ENCODE measurements around the gene CPED1. TPM values are rescaled to one million over a fixed set of nuclear protein-coding genes. Genes with fewer than 3 reads are reported as not detected.
A peak's percentile ranks its signal among the peaks of the same experiment; 100 is the strongest.

Gene CPED1
- total RNA-seq, 2 experiments from 2014 or later, result not detected

GRCh38 chr7:120951309-120951699 lies 37.2 kb upstream of the CPED1 start:
- H3K4me1 ChIP-seq (ENCODE audit: insufficient read depth, low read length, poor library complexity, severe bottlenecking), result peaks cover 14% of the 10 kb centered on the region
- H3K9me3 ChIP-seq (ENCODE audit: low read length), result no peaks in the 10 kb centered on the region
- intact Hi-C loops (cut with micrococcal nuclease; ENCODE audit: unreplicated experiment), result loop anchor here (5.0 kb wide), 2 partner anchors 231 to 446 kb away; partner anchors contain the start of gene FAM3C
- POLR2A ChIA-PET, result interaction anchor here (0.6 to 1.0 kb wide), 2 partner anchors 88 to 231 kb away, joined by 3 to 5 read pairs; no protein-coding TSS in a partner anchor
- BruUV-seq (replicated peaks), result no TSS peak
- H4K20me1 ChIP-seq (ENCODE audit: insufficient read depth, low read length), result no peaks in the 10 kb centered on the region
- H3K36me3 ChIP-seq (ENCODE audit: insufficient read depth, low read length), result peaks cover 39% of the 10 kb centered on the region
- CTCF ChIA-PET (ENCODE audit: unreplicated experiment), result no interaction called here
- peak overlapping the region; percentile 77 for H3K4me3 ChIP-seq (ENCODE audit: low read depth, low read length, poor library complexity, severe bottlenecking)
- H3K27ac ChIP-seq (ENCODE audit: low read depth, low read length, poor library complexity, severe bottlenecking), result peak overlapping the region; percentile 80
- no peaks in the 10 kb centered on the region for H3K9me2 ChIP-seq (ENCODE audit: insufficient read depth, low read length)
- peaks cover 38% of the 10 kb centered on the region for H3K79me2 ChIP-seq (ENCODE audit: insufficient read depth, low read depth, low read length)
- peak overlapping the region; percentile 93 for H3K4me2 ChIP-seq (ENCODE audit: low read length)
- no peak for DNase-seq (ENCODE audit: low spot score)
- no peak for TF ChIP-seq EZH2phosphoT487 (IDR thresholded peaks at IDR 0.05; ENCODE audit: borderline replicate concordance, low read depth, low read length)
- TF ChIP-seq CTCF (conservative IDR thresholded peaks at IDR 0.05; ENCODE audit: low read length), result no peak
- H2AFZ ChIP-seq (ENCODE audit: low read length), result peak overlapping the region; percentile 59; the same call in 1 of the 2 replicates

- H3K9me3 ChIP-seq (ENCODE audit: low read length), result no peaks in the 10 kb centered on the region
- CTCF ChIA-PET (ENCODE audit: unreplicated experiment), result no interaction called here
- H3K79me2 ChIP-seq (ENCODE audit: insufficient read depth, low read depth, low read length), result peaks cover 38% of the 10 kb centered on the region
- no peaks in the 10 kb centered on the region for H3K9me2 ChIP-seq (ENCODE audit: insufficient read depth, low read length)
- peak; percentile 23 for DNase-seq (ENCODE audit: low spot score)
- peak overlapping the region; percentile 59; the same call in 1 of the 2 replicates for H2AFZ ChIP-seq (ENCODE audit: low read length)
- POLR2A ChIA-PET, result interaction anchor here (0.6 to 1.0 kb wide), 2 partner anchors 88 to 230 kb away, joined by 3 to 5 read pairs; no protein-coding TSS in a partner anchor
- intact Hi-C loops (cut with micrococcal nuclease; ENCODE audit: unreplicated experiment), result loop anchor here (5.0 kb wide), 2 partner anchors 230 to 445 kb away; partner anchors contain the start of gene FAM3C
- peak overlapping the region; percentile 80 for H3K27ac ChIP-seq (ENCODE audit: low read depth, low read length, poor library complexity, severe bottlenecking)
- H3K4me3 ChIP-seq (ENCODE audit: low read depth, low read length, poor library complexity, severe bottlenecking), result peak overlapping the region; percentile 77
- TF ChIP-seq CTCF (conservative IDR thresholded peaks at IDR 0.05; ENCODE audit: low read length) (no peak), EZH2phosphoT487 (IDR thresholded peaks at IDR 0.05; ENCODE audit: borderline replicate concordance, low read depth, low read length) (no peak)
- no peaks in the 10 kb centered on the region for H4K20me1 ChIP-seq (ENCODE audit: insufficient read depth, low read length)
- TSS peak; percentile 63 for BruUV-seq (replicated peaks)
- peaks cover 44% of the 10 kb centered on the region for H3K36me3 ChIP-seq (ENCODE audit: insufficient read depth, low read length)
- peaks cover 14% of the 10 kb centered on the region for H3K4me1 ChIP-seq (ENCODE audit: insufficient read depth, low read length, poor library complexity, severe bottlenecking)
- H3K4me2 ChIP-seq (ENCODE audit: low read length), result peak overlapping the region; percentile 93
Measured at GRCh38 chr7:120951826-120952225, 36.7 kb upstream of the CPED1 start.

- ChIA-PET POLR2A (interaction anchor here (1.1 kb wide), 1 partner anchor 14 kb away, joined by 3 read pairs; no protein-coding TSS in a partner anchor), CTCF (ENCODE audit: unreplicated experiment) (no interaction called here)
- Histone ChIP-seq H3K4me1 (ENCODE audit: insufficient read depth, low read length, poor library complexity, severe bottlenecking) (peaks cover 11% of the 10 kb centered on the region), H3K36me3 (ENCODE audit: insufficient read depth, low read length) (peaks cover 70% of the 10 kb centered on the region), H3K4me2 (ENCODE audit: low read length) (no peak overlapping the region), H2AFZ (ENCODE audit: low read length) (no peak overlapping the region), H3K4me3 (ENCODE audit: low read depth, low read length, poor library complexity, severe bottlenecking) (no peak overlapping the region), H4K20me1 (ENCODE audit: insufficient read depth, low read length) (no peaks in the 10 kb centered on the region), H3K79me2 (ENCODE audit: insufficient read depth, low read depth, low read length) (peaks cover 28% of the 10 kb centered on the region), H3K9me3 (ENCODE audit: low read length) (no peaks in the 10 kb centered on the region), H3K9me2 (ENCODE audit: insufficient read depth, low read length) (no peaks in the 10 kb centered on the region), H3K27ac (ENCODE audit: low read depth, low read length, poor library complexity, severe bottlenecking) (no peak overlapping the region)
- DNase-seq (ENCODE audit: low spot score), result no peak
- BruUV-seq (replicated peaks), result no TSS peak
- intact Hi-C loops (cut with micrococcal nuclease; ENCODE audit: unreplicated experiment), result no loop called here
- TF ChIP-seq CTCF (conservative IDR thresholded peaks at IDR 0.05; ENCODE audit: low read length) (no peak), EZH2phosphoT487 (IDR thresholded peaks at IDR 0.05; ENCODE audit: borderline replicate concordance, low read depth, low read length) (no peak)
Measured at GRCh38 chr7:120955577-120956149, 32.8 kb upstream of the CPED1 start.

Data from OCI-LY7 (cell line).